ENCODE results near the gene TSPO2. TPM values are rescaled to one million over a fixed set of nuclear protein-coding genes. Genes with fewer than 3 reads are reported as not detected.

TSPO2 gene
- total and polyA plus RNA-seq, 9 donors, result not detected

GRCh38 chr6:41049521-41049920 lies 7.3 kb downstream of the TSPO2 start:
- H3K27me3 ChIP-seq, result no peaks in the 10 kb centered on the region
- TF ChIP-seq POLR2A (IDR thresholded peaks at IDR 0.05), result no peak
- TF ChIP-seq, protein P1, sequence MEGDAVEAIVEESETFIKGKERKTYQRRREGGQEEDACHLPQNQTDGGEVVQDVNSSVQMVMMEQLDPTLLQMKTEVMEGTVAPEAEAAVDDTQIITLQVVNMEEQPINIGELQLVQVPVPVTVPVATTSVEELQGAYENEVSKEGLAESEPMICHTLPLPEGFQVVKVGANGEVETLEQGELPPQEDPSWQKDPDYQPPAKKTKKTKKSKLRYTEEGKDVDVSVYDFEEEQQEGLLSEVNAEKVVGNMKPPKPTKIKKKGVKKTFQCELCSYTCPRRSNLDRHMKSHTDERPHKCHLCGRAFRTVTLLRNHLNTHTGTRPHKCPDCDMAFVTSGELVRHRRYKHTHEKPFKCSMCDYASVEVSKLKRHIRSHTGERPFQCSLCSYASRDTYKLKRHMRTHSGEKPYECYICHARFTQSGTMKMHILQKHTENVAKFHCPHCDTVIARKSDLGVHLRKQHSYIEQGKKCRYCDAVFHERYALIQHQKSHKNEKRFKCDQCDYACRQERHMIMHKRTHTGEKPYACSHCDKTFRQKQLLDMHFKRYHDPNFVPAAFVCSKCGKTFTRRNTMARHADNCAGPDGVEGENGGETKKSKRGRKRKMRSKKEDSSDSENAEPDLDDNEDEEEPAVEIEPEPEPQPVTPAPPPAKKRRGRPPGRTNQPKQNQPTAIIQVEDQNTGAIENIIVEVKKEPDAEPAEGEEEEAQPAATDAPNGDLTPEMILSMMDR (IDR thresholded peaks at IDR 0.05), result no peak
- TF ChIP-seq EP300 (IDR thresholded peaks at IDR 0.05), result no peak
- WGBS, 3 donors, result 62 to 92% (median 77%) methylated on average over 1 of the region's 1 CpG
- no peak for DNase-seq
- no peaks in the 10 kb centered on the region for H3K36me3 ChIP-seq
- intact Hi-C loops (cut with DNase I), result no loop called here
- H3K27ac ChIP-seq, result no peak overlapping the region
- no peaks in the 10 kb centered on the region for H3K4me1 ChIP-seq (ENCODE audit: insufficient read depth)
- H3K4me3 ChIP-seq, result no peak overlapping the region
- H3K9me3 ChIP-seq, result no peaks in the 10 kb centered on the region

GRCh38 chr6:41049955-41050354 lies 7.7 kb downstream of the TSPO2 start:
- TF ChIP-seq, protein P1 (IDR thresholded peaks at IDR 0.05), result no peak
- no peak for TF ChIP-seq POLR2A (IDR thresholded peaks at IDR 0.05)
- TF ChIP-seq EP300 (IDR thresholded peaks at IDR 0.05), result no peak
- H3K4me3 ChIP-seq, result no peak overlapping the region
- DNase-seq, result no peak
- WGBS, 3 donors, result 77 to 87% (median 80%) methylated on average over 7 of the region's 7 CpGs
- no peaks in the 10 kb centered on the region for H3K27me3 ChIP-seq
- no peak overlapping the region for H3K27ac ChIP-seq
- no peaks in the 10 kb centered on the region for H3K4me1 ChIP-seq (ENCODE audit: insufficient read depth)
- no peaks in the 10 kb centered on the region for H3K9me3 ChIP-seq
- intact Hi-C loops (cut with DNase I), result no loop called here
- H3K36me3 ChIP-seq, result no peaks in the 10 kb centered on the region

DNA sequence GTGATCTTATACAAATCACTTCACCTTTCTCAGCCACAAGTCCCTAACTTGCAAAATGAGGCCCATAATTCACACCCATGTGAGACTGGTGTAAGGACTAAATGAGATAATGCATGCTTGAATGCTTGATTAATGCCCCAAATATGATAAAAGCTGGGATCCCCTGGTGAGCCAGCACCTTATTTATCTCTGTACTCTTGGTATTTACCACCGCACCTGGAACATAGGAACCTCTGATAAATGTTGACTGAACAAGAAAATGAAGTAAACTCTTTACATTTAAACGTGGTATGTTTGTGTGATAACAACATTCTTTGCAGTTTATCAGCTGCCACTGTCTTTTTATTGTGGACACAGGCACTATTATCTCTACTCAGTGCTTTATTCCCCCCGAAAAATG lies 8.3 kb downstream of the TSPO2 start:
- Histone ChIP-seq H3K4me3 (no peak overlapping the region), H3K4me1 (ENCODE audit: insufficient read depth) (no peaks in the 10 kb centered on the region), H3K36me3 (no peaks in the 10 kb centered on the region), H3K27me3 (no peaks in the 10 kb centered on the region), H3K27ac (no peak overlapping the region), H3K9me3 (no peaks in the 10 kb centered on the region)
- intact Hi-C loops (cut with DNase I), result no loop called here
- DNase-seq, result no peak
- 56 to 61% (median 60%) methylated on average over 3 of the region's 3 CpGs for WGBS, 3 donors
- TF ChIP-seq, protein P1 (IDR thresholded peaks at IDR 0.05), result no peak
- no peak for TF ChIP-seq POLR2A (IDR thresholded peaks at IDR 0.05)
- TF ChIP-seq EP300 (IDR thresholded peaks at IDR 0.05), result no peak

- no peak overlapping the region for H3K4me3 ChIP-seq
- H3K27me3 ChIP-seq, result no peaks in the 10 kb centered on the region
- no peak overlapping the region for H3K27ac ChIP-seq
- DNase-seq, result no peak
- intact Hi-C loops (cut with DNase I), result no loop called here
- no peaks in the 10 kb centered on the region for H3K4me1 ChIP-seq (ENCODE audit: insufficient read depth)
- no peaks in the 10 kb centered on the region for H3K36me3 ChIP-seq
- TF ChIP-seq POLR2A (IDR thresholded peaks at IDR 0.05) (no peak), EP300 (IDR thresholded peaks at IDR 0.05) (no peak)
- TF ChIP-seq, protein P1 (IDR thresholded peaks at IDR 0.05), result no peak
- H3K9me3 ChIP-seq, result no peaks in the 10 kb centered on the region
- WGBS, 3 donors, result 77 to 85% (median 81%) methylated on average over 5 of the region's 5 CpGs
These were observed 9.6 kb downstream of the TSPO2 start for GRCh38 chr6:41051873-41052272.

DNA sequence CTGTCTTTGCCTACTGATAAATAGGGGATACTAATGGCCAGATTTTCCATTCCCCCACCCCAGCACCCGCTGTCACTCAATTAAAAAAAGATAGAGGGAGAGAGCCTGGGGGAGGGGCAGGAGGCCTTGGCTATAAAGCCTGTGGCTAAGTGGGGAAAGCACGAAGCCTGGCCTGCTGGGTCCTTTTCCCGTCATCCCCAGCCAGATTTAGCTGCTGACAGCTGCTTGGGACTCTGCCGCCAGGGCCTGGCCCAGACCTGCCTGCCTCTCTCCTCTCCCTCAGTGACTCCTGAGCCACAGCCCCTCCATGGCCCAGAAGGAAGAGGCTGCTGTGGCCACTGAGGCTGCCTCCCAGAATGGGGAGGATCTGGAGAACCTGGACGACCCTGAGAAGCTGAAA lies 10.8 kb downstream of the TSPO2 start, which contains the start of gene APOBEC2:
Gene APOBEC2 (plus strand): TSS at position 162 of the 400 bp plus-strand sequence. CDS start 146 bp downstream, at position 308.
- Histone ChIP-seq H3K4me3 (no peak within 1 kb of the TSS), H3K36me3 (no peaks in the 10 kb centered on the region), H3K27ac (no peak within 1 kb of the TSS), H3K9me3 (no peaks in the 10 kb centered on the region), H3K27me3 (no peaks in the 10 kb centered on the region), H3K4me1 (ENCODE audit: insufficient read depth) (no peaks in the 10 kb centered on the region)
- WGBS, 3 donors, result 59 to 69% (median 61%) methylated on average over 5 of the region's 5 CpGs
- no peak for TF ChIP-seq POLR2A (IDR thresholded peaks at IDR 0.05)
- TF ChIP-seq EP300 (IDR thresholded peaks at IDR 0.05), result no peak
- DNase-seq, result no peak
- intact Hi-C loops (cut with DNase I), result no loop called here

Data from ovary (tissue), 9 donors.